Stimulated activated CD8-positive, alpha-beta memory T cell treated with anti-CD3 and anti-CD28 coated beads, Interleukin-12 subunit alpha, Interleukin-12 subunit beta, amount 100 ng/mL, for 24 hours (primary cell): Measurements from ENCODE around the gene GLIS1.

Experiments
- DNase-seq: peaks from one replicate; pipeline ENCODE4 v3.0.0-alpha.2; 2020; ENCODE audit errors: extremely low read depth

Gene GLIS1

DNA sequence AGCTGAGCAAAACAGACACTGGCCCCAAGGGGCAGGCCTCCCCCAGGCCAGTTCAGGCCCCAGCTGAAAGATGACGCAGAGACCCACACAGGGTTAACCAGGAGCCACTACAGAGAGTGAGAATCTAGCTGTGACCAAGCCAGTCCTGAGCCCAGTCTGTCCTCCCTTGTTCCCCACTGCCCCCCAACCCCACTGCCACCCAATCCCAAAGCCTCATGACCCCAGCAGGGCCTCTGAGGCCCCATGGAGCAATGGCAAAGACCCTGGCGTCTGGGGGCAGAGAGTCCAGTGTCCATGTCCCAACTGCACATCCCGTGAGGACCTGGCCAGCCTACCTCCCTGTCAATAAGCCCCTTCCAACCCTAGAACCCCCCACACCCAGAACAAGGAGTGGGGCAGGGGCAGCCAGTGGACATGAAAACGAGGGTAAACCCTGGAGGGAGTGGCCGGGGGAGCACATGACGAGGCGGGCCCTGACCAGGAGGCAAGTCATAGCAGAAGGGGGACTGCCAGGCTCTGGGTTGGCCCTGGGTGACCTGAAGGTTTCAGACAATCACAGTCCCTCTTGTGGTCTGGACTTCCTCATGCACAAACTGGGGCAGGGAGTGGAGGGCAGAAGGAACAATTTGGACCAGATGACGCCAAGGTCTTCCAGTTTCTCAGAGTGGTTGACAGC lies 100.5 kb downstream of the GLIS1 start:
- no peak for DNase-seq

DNA sequence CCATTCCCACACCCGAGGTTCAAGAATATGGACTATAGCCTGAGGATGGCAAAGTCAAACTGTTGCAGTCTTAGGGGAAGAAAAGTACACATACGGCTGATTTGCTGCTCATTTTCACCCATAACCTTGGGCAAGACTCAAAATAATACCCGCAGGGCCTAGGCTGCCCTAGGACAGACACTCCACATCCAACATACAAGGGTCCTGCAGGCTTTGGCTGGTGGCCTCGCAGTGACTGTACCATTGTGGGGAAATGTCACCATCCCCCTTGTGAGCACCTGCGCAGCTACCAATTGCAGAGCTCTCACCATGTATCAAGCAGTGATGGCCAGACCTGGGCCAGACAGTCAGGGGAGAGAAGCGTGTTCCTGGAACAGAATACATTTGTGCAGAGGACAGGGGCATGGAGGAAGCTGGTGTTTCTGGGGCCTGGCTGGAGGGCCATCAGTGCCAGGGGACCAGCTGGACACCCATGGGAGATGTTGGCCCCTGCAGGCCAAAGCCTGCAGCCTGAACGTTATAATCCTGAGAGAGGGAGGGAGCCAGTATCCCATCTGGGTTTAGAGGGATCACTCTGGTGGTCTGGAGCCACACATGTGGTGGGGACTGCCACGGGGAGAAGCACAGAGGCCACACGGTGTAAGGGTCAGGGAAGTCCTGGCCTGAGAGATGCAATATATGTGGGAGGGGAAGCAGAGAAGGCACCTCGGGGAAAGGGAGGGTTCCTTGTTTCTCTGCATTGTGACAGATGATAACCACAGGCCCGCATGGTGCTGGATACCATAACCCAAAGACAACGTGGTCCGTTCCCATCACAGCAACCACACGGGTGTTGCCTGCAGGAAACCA lies 101.2 kb downstream of the GLIS1 start:
- DNase-seq: no peak

GRCh38 chr1:53636621-53637171 lies 102.3 kb downstream of the GLIS1 start:
- DNase-seq: no peak

GRCh38 chr1:53634571-53634979 lies 104.4 kb downstream of the GLIS1 start:
- no peak for DNase-seq

DNA sequence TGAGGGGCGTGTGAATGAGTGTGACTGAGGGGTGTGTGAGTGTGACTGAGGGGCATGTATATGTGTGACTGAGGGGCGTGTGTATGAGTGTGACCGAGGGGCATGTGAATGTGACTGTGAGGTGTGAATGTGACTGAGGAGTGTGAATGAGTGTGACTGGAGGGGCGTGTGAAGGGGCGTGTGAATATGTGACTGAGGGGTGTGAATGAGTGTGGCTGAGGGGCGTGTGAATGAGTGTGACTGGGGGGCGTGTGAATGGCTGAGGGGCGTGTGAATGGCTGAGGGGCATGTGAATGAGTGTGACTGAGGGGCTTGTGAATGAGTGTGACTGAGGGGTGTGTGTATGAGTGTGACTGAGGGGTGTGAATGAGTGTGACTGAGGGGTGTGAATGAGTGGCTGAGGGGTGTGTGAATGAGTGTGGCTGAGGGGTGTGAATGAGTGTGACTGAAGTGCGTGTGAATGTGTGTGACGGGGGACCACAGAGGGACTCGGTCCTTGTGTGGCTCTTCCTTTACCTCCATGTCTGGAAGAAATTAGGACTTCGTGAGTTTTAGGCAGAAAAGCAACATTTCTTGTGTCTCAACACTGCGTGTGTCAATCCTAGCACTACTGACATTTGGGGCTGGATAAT lies 105.8 kb downstream of the GLIS1 start:
- no peak for DNase-seq

- no peak for DNase-seq
Measured at GRCh38 chr1:53631622-53632310, 107.2 kb downstream of the GLIS1 start.

- no peak for DNase-seq
Measured at GRCh38 chr1:53629101-53629691, 109.8 kb downstream of the GLIS1 start.

DNA sequence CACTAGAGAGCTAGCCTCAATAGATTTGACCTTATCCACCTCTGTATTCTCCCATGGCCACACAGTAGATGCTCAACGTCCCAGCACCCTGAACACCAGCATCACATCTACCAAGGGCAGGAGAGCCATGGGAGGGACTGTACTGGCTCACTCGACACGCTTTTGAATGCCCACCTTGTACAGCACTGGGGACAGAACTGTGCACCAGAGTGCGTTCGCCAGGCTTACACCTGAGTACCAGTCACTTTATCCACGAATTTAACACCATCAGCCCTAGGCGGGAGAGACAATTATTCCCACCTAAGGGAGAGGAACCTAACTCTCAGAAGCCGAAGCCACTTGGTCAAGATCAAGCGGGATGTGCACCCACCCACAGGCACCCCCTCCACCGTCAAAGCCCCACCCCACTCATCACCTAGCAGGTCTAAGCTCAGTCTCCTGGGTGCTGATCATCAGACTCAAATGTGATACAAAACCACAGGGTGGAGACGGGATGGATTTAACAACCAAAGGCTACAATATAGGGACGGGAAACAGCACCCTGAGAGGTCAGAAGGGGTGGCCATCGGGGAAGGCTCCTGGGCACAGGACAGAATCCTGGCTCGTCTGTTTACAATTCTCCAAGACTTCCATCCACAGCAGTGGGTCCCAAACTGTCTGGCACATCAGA lies 110.5 kb downstream of the GLIS1 start:
- DNase-seq: no peak

GRCh38 chr1:53627666-53628065 lies 111.3 kb downstream of the GLIS1 start:
- no peak for DNase-seq

DNA sequence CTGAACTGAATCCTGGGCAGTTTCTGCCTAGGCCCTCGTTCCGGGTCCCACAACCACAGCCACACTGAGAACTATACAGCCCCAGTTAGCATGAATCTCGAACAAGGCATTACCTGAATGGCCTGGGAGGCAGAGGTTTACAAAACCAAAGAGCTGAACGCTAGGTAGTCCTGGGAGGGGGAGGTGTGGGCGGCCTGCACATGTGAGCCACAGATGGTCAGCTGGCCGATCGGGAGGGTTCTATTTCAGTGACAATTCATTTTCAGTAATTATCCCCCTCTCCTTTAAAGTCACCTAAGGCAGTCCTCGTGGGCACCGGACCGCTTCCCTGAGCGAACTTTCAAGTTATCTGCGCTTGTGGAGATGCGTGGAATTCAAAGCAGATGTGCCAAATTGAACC lies 111.9 kb downstream of the GLIS1 start:
- no peak for DNase-seq

DNA sequence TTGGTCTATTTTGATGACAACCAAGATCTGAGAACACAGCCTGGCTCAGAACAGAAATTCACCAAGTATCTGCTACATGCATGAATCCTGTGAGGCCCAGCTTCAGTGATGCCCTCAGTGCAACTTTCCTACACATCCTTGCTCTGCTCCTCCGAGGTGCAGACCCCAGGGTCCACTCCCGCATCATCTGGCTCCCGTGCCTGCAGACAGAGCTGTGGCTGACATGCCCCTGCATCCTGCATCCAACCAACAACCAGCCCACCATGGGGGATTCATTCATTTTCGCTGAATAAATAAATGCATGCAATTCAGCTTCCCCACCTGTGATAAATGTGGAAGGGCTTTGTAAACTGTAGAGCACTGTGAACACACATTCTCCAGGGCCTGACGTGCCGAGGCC lies 112.3 kb downstream of the GLIS1 start:
- DNase-seq: no peak

DNA sequence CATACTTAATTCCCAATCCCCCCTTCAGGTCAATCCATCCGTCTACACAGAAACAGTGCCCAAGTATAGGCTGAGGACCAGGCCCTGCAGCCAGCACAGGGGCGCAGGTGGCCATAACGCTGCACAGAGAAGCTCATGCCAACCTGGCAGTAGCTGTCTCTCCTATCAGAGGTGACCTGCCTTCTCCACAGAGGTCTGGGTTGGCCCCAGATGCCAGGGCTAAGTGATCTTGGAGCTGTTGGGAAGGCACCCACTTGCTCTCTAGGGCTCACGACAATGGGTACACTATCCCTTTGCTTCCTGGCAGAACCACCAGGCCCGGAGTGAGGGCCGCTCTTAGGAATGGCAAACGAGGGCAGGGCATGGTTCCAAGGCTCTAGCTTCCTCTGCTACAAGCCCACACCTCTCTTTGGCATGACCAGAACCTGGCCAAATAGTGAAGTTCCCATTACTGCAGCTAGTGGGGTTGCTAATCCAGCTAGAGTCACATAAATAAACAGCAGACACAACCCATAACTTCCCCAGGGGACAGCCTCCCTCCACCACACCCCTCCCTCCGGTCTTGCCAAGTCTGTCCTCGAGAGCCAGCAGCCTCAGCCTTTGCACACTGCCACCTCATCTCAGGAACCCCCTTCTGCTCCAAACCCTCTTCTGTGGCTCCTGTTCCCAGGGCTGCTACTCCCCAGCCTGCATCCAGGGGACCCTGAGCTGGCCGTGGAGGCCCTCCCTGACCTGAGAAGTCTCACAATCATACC lies 113.0 kb downstream of the GLIS1 start:
- DNase-seq: no peak

DNA sequence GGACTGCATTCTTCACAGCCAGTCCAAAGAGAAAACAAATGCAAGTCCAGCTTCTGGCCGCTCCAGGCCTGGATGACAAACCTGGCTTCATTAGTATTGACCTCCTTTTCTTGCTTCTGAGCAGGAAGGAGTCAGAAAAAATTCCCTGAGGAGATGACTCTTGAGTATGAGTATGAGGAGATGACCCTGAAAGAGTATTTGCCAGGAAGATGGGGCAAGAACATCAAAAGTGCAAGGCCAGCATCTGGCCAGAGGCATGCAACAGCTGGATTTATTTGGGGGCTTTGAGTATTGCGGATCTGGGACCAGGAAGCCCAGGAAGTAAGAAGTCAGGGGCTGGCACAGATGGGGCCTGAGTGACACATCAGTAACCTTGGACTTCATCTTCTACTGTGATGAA lies 113.9 kb downstream of the GLIS1 start:
- DNase-seq: no peak

- DNase-seq: no peak
Measured at GRCh38 chr1:53622531-53622930, 116.4 kb downstream of the GLIS1 start.

DNA sequence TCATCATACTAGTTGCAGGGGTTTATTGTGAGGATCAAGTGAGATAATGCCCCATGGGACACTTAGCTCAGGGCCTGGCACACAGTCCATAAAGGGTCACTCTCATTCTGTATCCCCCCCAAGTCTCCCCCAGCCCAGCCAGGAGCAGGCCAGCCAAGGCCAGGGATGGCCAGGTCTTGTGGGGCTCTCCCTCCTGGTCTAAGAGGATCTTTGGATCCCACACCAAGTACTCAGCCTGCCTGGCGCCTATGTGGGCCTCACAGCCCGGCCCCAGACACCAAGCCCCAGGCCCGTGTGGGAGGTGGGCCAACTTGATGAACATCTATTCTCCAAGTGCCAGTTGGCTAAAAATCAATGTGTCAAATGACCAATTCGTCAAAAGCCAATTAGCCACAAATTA lies 117.8 kb downstream of the GLIS1 start:
- no peak for DNase-seq

DNA sequence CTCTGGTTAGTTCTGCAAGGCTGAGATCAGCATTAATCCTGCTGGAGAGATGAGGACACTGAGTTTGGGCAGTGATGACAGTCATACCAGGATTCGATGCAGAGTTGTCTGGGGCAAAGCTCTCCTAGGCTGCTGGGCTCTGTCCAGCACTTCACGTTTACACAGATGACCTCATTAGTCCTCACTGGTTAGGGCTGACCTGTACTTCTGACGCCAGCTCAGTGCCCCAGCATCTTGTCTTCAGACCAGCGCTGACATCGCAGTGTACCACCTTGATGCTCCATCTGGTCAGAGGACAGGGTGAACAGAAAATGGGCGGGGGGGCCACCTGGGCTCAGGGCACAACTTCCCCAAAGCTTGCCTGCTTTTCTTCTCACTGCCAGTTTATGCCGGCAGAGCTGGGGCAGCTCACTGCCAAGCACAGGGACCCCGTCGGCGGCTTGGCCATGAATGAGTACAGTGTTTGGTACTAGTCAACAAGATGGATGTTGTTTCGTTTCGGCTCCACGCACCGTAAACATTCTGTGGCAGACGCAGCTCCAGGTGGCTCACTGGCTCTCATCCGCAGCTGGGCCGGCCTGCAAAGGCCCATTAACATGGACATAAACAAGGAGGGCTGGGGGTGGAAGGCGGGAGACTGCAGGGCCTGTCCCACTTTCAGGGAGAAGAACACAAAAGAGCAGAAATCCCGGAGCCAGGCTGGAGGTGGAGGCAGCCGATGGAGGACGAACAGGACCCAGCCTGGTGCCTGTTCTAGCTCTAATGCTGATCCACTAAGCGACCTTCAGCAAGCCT lies 118.7 kb downstream of the GLIS1 start:
- no peak for DNase-seq

- DNase-seq: no peak
Measured at GRCh38 chr1:53619367-53620060, 119.5 kb downstream of the GLIS1 start.

DNA sequence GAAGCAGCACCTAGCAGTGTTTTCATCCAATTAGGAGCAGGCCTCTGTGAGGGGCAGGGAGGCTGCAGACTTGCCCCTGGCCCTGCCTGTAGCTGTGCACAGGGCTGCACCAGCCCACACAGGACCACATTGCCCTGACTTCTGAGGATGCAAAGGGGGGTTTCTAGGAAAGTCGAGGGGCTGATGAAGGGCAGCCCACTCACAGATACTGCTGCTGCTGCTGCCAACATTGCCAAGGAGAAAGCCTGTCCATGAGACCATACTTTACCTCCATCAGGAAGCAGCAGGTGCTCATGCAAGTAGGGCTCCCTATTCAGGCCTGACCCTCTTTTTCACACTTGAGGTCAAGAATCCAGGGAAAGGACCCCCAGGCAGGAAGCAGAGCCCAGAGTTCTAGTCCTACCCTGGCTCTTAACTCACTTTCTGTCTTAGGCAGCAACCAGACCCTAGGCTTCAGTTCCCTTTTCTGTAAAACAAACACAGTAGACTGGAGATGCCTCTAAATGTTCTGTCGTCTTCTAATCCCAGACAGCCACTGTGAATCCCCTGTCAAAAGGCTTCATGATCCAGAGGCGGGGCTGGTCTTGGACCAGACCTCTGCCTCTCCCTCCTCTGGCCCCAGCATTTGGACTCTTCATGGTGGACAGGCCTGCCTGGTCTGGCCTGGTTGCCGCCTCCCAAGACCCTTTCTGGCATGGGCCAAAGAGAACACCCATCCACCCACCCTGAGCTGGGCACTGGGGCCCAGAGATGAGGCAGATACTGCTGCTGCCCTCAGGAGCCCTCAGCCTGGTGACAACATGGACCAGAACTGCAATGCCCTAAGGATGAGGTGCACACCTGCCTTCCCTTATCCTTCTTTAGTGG lies 120.2 kb downstream of the GLIS1 start:
- DNase-seq: no peak
